GM19463 (cell line): ENCODE measurements around the gene GPR4.

Source experiments
- ATAC-seq: cut with Tn5 transposase; IDR thresholded peaks from one replicate; pipeline ENCODE4 v1.9.1; 2021; ENCODE audit warnings: mild to moderate bottlenecking, moderate library complexity; ENCODE audit not compliant: unreplicated experiment

The GPR4 gene

GRCh38 chr19:45556835-45557234 lies 45.2 kb downstream of the GPR4 start:
- no peak for ATAC-seq

- ATAC-seq = no peak
These were observed 47.5 kb downstream of the GPR4 start for GRCh38 chr19:45554481-45554880.

GRCh38 chr19:45553464-45553863 lies 48.5 kb downstream of the GPR4 start:
- no peak for ATAC-seq

- no peak for ATAC-seq
These were observed 53.9 kb downstream of the GPR4 start for GRCh38 chr19:45547965-45548609.

GRCh38 chr19:45547211-45547770 lies 54.7 kb downstream of the GPR4 start:
- ATAC-seq = no peak

- no peak for ATAC-seq
These were observed 59.8 kb downstream of the GPR4 start for GRCh38 chr19:45542234-45542668.
